ENCODE measurements around the gene AFMID. TPM values are rescaled to one million over a fixed set of nuclear protein-coding genes. Genes with fewer than 3 reads are reported as not detected.

AFMID gene
- total RNA-seq, 4 donors from 2014 or later, result 16.5 to 44.3 (median 30.3) TPM

- DNase-seq, result no peak
- WGBS, 2 donors, result 27 to 37% methylated on average over 10 of the region's 10 CpGs
These were observed 27.5 kb upstream of the AFMID start for GRCh38 chr17:78159575-78160158.

GRCh38 chr17:78163881-78164747, 23.0 kb upstream of the AFMID start:
- no peak for DNase-seq

More at GRCh38 chr17:78159575-78160158, 27.5 kb upstream of the AFMID start:
- H3K4me1 ChIP-seq, result peaks cover 14 to 53% (median 19%) of the 10 kb centered on the region in 3 donors
- no peaks in the 10 kb centered on the region for H3K27me3 ChIP-seq
- H3K9me3 ChIP-seq, result no peaks in the 10 kb centered on the region
- no peak overlapping the region for H3K4me3 ChIP-seq
- intact Hi-C loops (cut with DNase I), result no loop called here
- TF ChIP-seq POLR2A (IDR thresholded peaks at IDR 0.05), result no peak
- TF ChIP-seq, protein P1, sequence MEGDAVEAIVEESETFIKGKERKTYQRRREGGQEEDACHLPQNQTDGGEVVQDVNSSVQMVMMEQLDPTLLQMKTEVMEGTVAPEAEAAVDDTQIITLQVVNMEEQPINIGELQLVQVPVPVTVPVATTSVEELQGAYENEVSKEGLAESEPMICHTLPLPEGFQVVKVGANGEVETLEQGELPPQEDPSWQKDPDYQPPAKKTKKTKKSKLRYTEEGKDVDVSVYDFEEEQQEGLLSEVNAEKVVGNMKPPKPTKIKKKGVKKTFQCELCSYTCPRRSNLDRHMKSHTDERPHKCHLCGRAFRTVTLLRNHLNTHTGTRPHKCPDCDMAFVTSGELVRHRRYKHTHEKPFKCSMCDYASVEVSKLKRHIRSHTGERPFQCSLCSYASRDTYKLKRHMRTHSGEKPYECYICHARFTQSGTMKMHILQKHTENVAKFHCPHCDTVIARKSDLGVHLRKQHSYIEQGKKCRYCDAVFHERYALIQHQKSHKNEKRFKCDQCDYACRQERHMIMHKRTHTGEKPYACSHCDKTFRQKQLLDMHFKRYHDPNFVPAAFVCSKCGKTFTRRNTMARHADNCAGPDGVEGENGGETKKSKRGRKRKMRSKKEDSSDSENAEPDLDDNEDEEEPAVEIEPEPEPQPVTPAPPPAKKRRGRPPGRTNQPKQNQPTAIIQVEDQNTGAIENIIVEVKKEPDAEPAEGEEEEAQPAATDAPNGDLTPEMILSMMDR (IDR thresholded peaks at IDR 0.05), result no peak
- H3K36me3 ChIP-seq, result no peaks in the 10 kb centered on the region
- H3K27ac ChIP-seq, result peak overlapping the region; percentile 63 to 82 (median 78)

DNA sequence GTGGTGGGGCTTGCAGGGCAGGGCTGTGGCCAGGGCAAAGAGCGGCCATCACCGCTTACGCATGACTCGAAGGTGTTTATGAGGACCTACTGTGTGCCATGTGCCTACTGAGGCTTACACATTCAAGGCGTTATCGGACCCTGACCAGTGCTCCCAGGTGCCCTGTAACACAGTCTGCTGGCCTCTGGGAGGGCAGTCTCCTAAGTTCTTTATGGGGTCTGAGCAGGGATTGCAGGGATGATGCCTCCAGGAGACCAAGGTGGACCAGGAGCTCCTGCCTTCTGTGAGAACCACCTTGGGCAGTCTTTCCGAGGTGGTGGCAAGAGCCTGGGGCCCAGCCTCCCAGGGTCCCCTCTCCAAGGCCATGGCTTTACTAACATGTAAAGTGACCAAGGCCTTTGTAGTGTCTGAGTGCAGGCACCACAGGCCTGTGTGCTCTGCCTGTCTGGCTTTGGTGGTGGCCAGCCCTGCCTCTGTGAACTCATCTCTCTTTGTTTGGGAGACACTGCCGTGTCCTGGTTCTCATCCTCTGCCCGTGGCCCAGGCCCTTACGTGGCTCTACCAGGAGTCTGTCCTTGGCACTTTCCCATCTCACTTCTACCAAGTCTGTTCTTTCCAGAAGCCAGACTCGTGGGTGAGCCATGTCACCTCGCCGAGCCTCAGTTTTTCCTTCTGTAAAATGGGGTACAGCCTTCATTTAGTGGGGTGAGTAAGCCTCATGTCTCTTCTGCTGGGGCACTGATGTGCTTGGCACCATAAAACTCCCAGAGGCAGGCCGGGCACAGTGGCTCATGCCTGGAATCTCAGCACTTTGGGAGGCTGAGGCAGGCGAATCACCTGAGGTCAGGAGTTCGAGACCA, 22.2 kb upstream of the AFMID start:
- no peak for DNase-seq
- 85 to 95% methylated on average over 9 to 12 of the region's 16 CpGs for WGBS, 2 donors
- Histone ChIP-seq H3K9me3 (no peaks in the 10 kb centered on the region), H3K27me3 (no peaks in the 10 kb centered on the region), H3K4me1 (peaks cover 17 to 49% (median 25%) of the 10 kb centered on the region in 3 donors), H3K4me3 (no peak overlapping the region), H3K27ac (no peak overlapping the region), H3K36me3 (peaks cover 0 to under 1% (median 0%) of the 10 kb centered on the region in 3 donors)
- intact Hi-C loops (cut with DNase I), result no loop called here
- TF ChIP-seq, protein P1 (IDR thresholded peaks at IDR 0.05), result no peak
- no peak for TF ChIP-seq POLR2A (IDR thresholded peaks at IDR 0.05)

More at GRCh38 chr17:78163881-78164747, 23.0 kb upstream of the AFMID start:
- TF ChIP-seq POLR2A (IDR thresholded peaks at IDR 0.05), result no peak
- WGBS, 2 donors, result 70 to 80% methylated on average over 7 to 10 of the region's 22 CpGs
- H3K27me3 ChIP-seq, result no peaks in the 10 kb centered on the region
- H3K9me3 ChIP-seq, result no peaks in the 10 kb centered on the region
- peaks cover 13 to 48% (median 21%) of the 10 kb centered on the region in 3 donors for H3K4me1 ChIP-seq
- H3K36me3 ChIP-seq, result no peaks in the 10 kb centered on the region
- H3K27ac ChIP-seq, result no peak overlapping the region
- no peak overlapping the region for H3K4me3 ChIP-seq
- intact Hi-C loops (cut with DNase I), result no loop called here

- no peaks in the 10 kb centered on the region for H3K9me3 ChIP-seq
- intact Hi-C loops (cut with DNase I), result no loop called here
- H3K4me3 ChIP-seq, result no peak overlapping the region
- H3K27ac ChIP-seq, result no peak overlapping the region
- peaks cover 0 to 15% (median 8%) of the 10 kb centered on the region in 3 donors for H3K36me3 ChIP-seq
- no peaks in the 10 kb centered on the region for H3K27me3 ChIP-seq
- H3K4me1 ChIP-seq, result peaks cover 12 to 49% (median 22%) of the 10 kb centered on the region in 3 donors
- WGBS, 2 donors, result 66 to 69% methylated on average over 5 of the region's 6 CpGs
- no peak for DNase-seq
- TF ChIP-seq, protein P1 (IDR thresholded peaks at IDR 0.05), result no peak
- TF ChIP-seq POLR2A (IDR thresholded peaks at IDR 0.05), result no peak
These were observed 20.7 kb upstream of the AFMID start for GRCh38 chr17:78166416-78166815.

DNA sequence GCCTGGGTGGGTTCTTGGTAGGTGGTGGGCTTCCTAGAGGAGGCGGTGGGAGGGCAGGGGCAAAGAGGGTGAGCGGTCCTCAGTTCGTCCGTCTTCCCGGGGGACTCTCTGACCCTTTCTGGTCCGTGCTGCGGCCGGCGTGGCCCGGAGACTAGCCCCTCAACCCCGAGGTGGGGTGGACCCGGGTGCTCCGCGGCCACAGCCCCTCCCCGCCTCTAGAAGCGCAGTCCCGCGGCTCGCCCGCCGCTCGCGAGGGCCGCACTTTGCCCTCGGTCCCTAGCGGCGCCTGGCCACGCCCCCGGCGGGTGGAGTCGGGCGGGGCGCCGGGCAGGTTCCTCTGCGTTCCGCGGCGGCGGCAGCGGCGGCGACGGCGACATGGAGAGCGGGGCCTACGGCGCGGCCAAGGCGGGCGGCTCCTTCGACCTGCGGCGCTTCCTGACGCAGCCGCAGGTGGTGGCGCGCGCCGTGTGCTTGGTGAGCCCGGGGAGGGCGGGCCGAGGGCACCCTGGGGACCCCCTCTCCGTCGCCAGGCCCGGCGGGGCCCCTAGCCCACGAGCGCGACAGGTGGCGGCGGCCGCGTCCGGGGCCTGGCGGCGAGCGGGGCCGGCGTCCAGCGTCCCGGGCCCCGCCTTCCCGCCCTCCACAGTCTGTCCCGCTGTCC, 18.8 kb upstream of the AFMID start, which contains the start of gene SYNGR2:
SYNGR2 (plus strand) TSS at position 340 of the 661 bp plus-strand sequence; CDS start at position 376, 36 bp downstream.
- Histone ChIP-seq H3K9me3 (no peaks in the 10 kb centered on the region), H3K4me3 (peak within 1 kb of the TSS; percentile 88 to 99 (median 94)), H3K36me3 (peaks cover 0 to 31% (median 8%) of the 10 kb centered on the region in 3 donors), H3K27ac (peak within 1 kb of the TSS; percentile 88 to 98 (median 95)), H3K4me1 (peaks cover 29 to 59% (median 42%) of the 10 kb centered on the region in 3 donors), H3K27me3 (no peaks in the 10 kb centered on the region)
- no peak for DNase-seq
- 1 to 2% methylated on average over 8 to 12 of the region's 84 CpGs for WGBS, 2 donors
- peak in 3 of 4 donors; percentile 75 to 98 (median 94) for TF ChIP-seq POLR2A (IDR thresholded peaks at IDR 0.05)
- TF ChIP-seq, protein P1 (IDR thresholded peaks at IDR 0.05), result peak in 2 of 6 experiments; percentile 17 to 24
- intact Hi-C loops (cut with DNase I), result no loop called here
